ENCODE data around the gene SOX21.
A peak's percentile ranks its signal among the peaks of the same experiment; 100 is the strongest.

SOX21 gene

DNA sequence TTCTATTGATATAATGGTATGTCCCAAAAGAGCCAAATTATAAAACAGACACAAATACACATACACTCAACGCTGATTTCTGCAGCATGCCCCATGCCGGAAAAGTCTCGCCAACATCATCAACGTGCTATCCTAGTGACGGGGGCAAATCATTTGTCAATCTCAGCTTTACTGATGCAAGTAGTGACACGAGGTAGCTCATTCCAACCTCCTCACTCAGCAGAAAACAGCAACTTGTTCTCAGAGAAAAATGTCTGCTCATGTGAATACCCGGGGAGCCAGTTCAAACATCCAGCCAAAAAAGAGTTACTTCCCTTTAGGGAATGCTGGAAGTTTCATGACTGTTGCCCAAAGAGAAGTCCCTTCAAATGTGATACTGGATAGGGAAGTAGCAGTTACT is 46.3 kb downstream of the SOX21 start:
- Histone ChIP-seq H3K4me3 (replicated peaks; ENCODE audit: low read depth, low read length) (no peak overlapping the region), H3K36me3 (ENCODE audit: control insufficient read depth, insufficient read depth, low read length) (no peaks in the 10 kb centered on the region), H3K27me3 (replicated peaks; ENCODE audit: control insufficient read depth, insufficient read depth, low read length) (no peaks in the 10 kb centered on the region)
- no peak for DNase-seq (ENCODE audit: extremely low read depth, insufficient read length)
- TF ChIP-seq CTCF (IDR thresholded peaks at IDR 0.05; ENCODE audit: insufficient read depth, low read length, poor library complexity, severe bottlenecking), result no peak

DNA sequence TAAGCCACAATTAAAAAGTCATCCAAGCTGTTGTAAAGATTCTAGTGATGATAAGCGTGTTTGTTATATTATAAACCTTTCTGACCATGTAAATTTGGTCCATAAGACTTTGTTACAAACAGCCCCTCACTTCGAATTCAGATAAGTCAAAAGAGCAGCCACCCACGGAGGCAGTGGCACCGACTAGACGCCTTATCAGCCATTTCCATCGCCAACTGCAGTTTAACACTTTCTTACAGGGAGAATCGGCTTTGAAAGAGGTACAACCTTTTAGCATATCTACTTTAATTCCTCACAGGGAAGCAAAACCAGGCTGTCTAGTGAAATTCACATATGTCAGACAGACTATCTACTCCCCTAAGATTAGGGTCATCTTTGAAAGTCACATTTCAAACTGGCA is 47.5 kb downstream of the SOX21 start:
- TF ChIP-seq CTCF (IDR thresholded peaks at IDR 0.05; ENCODE audit: insufficient read depth, low read length, poor library complexity, severe bottlenecking), result no peak
- Histone ChIP-seq H3K36me3 (ENCODE audit: control insufficient read depth, insufficient read depth, low read length) (no peaks in the 10 kb centered on the region), H3K4me3 (replicated peaks; ENCODE audit: low read depth, low read length) (no peak overlapping the region), H3K27me3 (replicated peaks; ENCODE audit: control insufficient read depth, insufficient read depth, low read length) (no peaks in the 10 kb centered on the region)
- DNase-seq (ENCODE audit: extremely low read depth, insufficient read length), result no peak

GRCh38 chr13:94662274-94662945 is 49.9 kb downstream of the SOX21 start:
- Histone ChIP-seq H3K27me3 (replicated peaks; ENCODE audit: control insufficient read depth, insufficient read depth, low read length) (no peaks in the 10 kb centered on the region), H3K36me3 (ENCODE audit: control insufficient read depth, insufficient read depth, low read length) (no peaks in the 10 kb centered on the region), H3K4me3 (replicated peaks; ENCODE audit: low read depth, low read length) (no peak overlapping the region)
- DNase-seq (ENCODE audit: extremely low read depth, insufficient read length), result no peak
- TF ChIP-seq CTCF (IDR thresholded peaks at IDR 0.05; ENCODE audit: insufficient read depth, low read length, poor library complexity, severe bottlenecking), result no peak

DNA sequence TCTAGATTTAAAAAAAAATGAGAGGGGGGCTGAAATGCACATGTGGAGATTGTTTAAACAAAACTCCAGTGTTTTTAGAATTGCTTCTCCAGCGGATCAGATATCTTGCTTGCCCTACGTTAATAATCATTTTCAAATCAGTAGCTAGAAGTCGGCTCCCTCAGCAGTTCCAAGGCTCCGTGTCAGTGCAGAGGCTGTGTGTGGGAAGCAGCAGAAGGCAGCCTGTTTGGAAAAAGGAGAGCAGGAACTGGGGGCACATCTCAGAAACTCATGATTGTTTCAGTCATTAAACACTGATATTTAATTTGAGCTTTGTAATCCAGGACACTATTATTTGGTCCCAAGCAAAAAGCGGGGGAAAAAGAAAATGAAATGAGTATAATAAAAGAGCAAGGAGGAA is 50.9 kb downstream of the SOX21 start:
- no peak for DNase-seq (ENCODE audit: extremely low read depth, insufficient read length)
- TF ChIP-seq CTCF (IDR thresholded peaks at IDR 0.05; ENCODE audit: insufficient read depth, low read length, poor library complexity, severe bottlenecking), result no peak
- no peaks in the 10 kb centered on the region for H3K36me3 ChIP-seq (ENCODE audit: control insufficient read depth, insufficient read depth, low read length)
- no peak overlapping the region for H3K4me3 ChIP-seq (replicated peaks; ENCODE audit: low read depth, low read length)
- H3K27me3 ChIP-seq (replicated peaks; ENCODE audit: control insufficient read depth, insufficient read depth, low read length), result no peaks in the 10 kb centered on the region

- Histone ChIP-seq H3K4me3 (replicated peaks; ENCODE audit: low read depth, low read length) (no peak overlapping the region), H3K27me3 (replicated peaks; ENCODE audit: control insufficient read depth, insufficient read depth, low read length) (no peaks in the 10 kb centered on the region), H3K36me3 (ENCODE audit: control insufficient read depth, insufficient read depth, low read length) (no peaks in the 10 kb centered on the region)
- no peak for DNase-seq (ENCODE audit: extremely low read depth, insufficient read length)
- TF ChIP-seq CTCF (IDR thresholded peaks at IDR 0.05; ENCODE audit: insufficient read depth, low read length, poor library complexity, severe bottlenecking), result peak; percentile 37
Observed at GRCh38 chr13:94660695-94661326, 51.5 kb downstream of the SOX21 start.

Measured in GM06990 (cell line).